DOHH2 (cell line): Measurements from ENCODE around the gene SYT13.

Experiments
- H3F3A ChIP-seq: fragments of 200-600 bp; sonication (generic), shearing (Covaris generic); 2 replicates; pipeline ENCODE4 v1.6.0; 2016; ENCODE audit warnings: antibody characterized with exemption, mild to moderate bottlenecking; ENCODE audit not compliant: control insufficient read depth, insufficient read depth
- H3K27ac ChIP-seq: fragments of 200-600 bp; sonication (generic); 2 replicates; pipeline ENCODE4 v1.5.1; 2014; ENCODE audit warnings: low read depth, mild to moderate bottlenecking, low read length, moderate library complexity
- H3K27me3 ChIP-seq: fragments of 200-600 bp; sonication (generic); 2 replicates; pipeline ENCODE4 v1.6.1; 2014; ENCODE audit warnings: mild to moderate bottlenecking, low read length, mixed read lengths; ENCODE audit not compliant: control insufficient read depth
- H3K36me3 ChIP-seq: fragments of 200-600 bp; sonication (generic); 2 replicates; pipeline ENCODE4 v1.6.1; 2014; ENCODE audit warnings: mild to moderate bottlenecking, low read length, moderate library complexity, mixed read lengths; ENCODE audit not compliant: control insufficient read depth
- H3K4me1 ChIP-seq: fragments of 200-600 bp; sonication (generic); 2 replicates; pipeline ENCODE4 v1.6.1; 2014; ENCODE audit warnings: mild to moderate bottlenecking, low read length, mixed read lengths; ENCODE audit not compliant: control insufficient read depth
- H3K4me2 ChIP-seq: fragments of 200-600 bp; sonication (generic); 2 replicates; pipeline ENCODE4 v1.6.0; 2014; ENCODE audit warnings: mild to moderate bottlenecking, low read length, moderate library complexity
- H3K4me3 ChIP-seq: fragments of 200-600 bp; sonication (generic); 2 replicates; pipeline ENCODE4 v1.5.1; 2014; ENCODE audit warnings: mild to moderate bottlenecking, low read length, mixed read lengths
- H3K79me2 ChIP-seq: fragments of 200-600 bp; sonication (generic); 2 replicates; pipeline ENCODE4 v1.6.1; 2014; ENCODE audit warnings: mild to moderate bottlenecking, low read length, mixed read lengths; ENCODE audit not compliant: control insufficient read depth
- H3K9me2 ChIP-seq: fragments of 200-600 bp; sonication (generic); replicated peaks from 2 replicates; pipeline ENCODE4 v1.6.1; 2014; ENCODE audit warnings: mild to moderate bottlenecking, low read length, mixed read lengths; ENCODE audit not compliant: control insufficient read depth
- H3K9me3 ChIP-seq: fragments of 200-600 bp; sonication (generic); 2 replicates; pipeline ENCODE4 v1.6.1; 2014; ENCODE audit warnings: antibody characterized with exemption, low read length, mixed read lengths; ENCODE audit not compliant: control insufficient read depth, insufficient read depth
- H4K20me1 ChIP-seq: fragments of 200-600 bp; sonication (generic); 2 replicates; pipeline ENCODE4 v1.6.0; 2014; ENCODE audit warnings: low read depth, mild to moderate bottlenecking, antibody characterized with exemption, low read length, moderate library complexity; ENCODE audit not compliant: control insufficient read depth, insufficient read depth
- EZH2phosphoT487 ChIP-seq: fragments of 200-600 bp; sonication (generic); IDR thresholded peaks from 2 replicates; pipeline ENCODE4 v1.6.1; 2017; ENCODE audit warnings: borderline replicate concordance, mild to moderate bottlenecking, antibody characterized with exemption, low read length, moderate library complexity, mixed read lengths
- TF ChIP-seq, protein P1 (sequence below): fragments of 200-600 bp; sonication (generic); IDR thresholded peaks from one replicate; pipeline ENCODE4 v1.5.1; 2014; ENCODE audit warnings: antibody characterized with exemption, mild to moderate bottlenecking, low read depth, low read length; ENCODE audit not compliant: poor library complexity, severe bottlenecking

The SYT13 gene

DNA sequence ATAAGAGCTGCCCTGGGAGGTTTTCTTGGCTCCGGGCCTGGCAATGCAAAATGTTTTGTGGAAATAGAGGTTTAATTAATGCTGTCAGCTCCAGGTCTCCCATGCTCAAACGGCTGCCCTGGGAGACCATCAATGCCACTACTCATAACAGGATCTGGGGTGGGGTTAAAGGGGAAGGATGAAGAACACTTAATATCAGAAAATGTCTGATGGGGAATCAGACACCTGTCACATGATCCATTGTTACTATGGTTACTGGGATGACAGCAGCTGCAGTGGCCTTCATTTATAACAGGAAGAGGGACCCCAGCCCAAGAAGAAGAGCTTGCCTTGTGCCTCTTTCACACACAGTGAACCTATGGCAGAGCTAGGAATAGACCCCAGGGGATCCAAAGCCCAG lies 2.2 kb upstream of the SYT13 start:
- H3K27ac ChIP-seq = no peak overlapping the region
- TF ChIP-seq EZH2phosphoT487 = no peak
- TF ChIP-seq, protein P1, sequence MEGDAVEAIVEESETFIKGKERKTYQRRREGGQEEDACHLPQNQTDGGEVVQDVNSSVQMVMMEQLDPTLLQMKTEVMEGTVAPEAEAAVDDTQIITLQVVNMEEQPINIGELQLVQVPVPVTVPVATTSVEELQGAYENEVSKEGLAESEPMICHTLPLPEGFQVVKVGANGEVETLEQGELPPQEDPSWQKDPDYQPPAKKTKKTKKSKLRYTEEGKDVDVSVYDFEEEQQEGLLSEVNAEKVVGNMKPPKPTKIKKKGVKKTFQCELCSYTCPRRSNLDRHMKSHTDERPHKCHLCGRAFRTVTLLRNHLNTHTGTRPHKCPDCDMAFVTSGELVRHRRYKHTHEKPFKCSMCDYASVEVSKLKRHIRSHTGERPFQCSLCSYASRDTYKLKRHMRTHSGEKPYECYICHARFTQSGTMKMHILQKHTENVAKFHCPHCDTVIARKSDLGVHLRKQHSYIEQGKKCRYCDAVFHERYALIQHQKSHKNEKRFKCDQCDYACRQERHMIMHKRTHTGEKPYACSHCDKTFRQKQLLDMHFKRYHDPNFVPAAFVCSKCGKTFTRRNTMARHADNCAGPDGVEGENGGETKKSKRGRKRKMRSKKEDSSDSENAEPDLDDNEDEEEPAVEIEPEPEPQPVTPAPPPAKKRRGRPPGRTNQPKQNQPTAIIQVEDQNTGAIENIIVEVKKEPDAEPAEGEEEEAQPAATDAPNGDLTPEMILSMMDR = no peak

DNA sequence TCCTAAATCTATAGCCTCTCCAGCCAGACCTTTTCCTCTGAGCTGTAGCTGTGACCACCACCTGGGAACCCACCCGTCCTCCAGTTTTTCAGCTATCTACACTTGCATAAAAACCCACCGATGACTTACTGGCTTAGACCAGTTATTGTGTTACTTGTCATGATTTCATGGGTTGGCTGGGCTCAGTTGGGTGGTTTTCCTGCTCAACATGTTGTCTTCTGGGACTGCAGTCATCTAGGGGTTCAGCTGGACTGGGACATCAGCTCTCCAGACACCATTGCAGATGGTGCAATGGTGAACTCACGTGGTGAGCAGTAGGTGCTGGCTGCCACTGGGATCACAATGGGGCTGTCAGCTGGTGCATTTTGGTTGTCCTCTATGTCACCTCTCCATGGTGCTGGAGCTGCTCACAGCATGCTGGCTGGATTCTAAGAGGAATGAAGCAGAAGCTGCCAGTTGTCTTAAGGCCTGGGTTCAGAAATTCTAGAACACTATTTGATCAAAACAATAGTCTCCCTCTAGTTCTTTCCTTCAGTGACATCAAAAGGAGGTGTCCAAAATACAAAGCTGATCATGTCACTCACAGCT lies 1.3 kb upstream of the SYT13 start:
- Histone ChIP-seq H3K79me2 (no peaks in the 10 kb centered on the region), H3K9me2 (no peaks in the 10 kb centered on the region), H3K4me3 (no peak overlapping the region), H3K27ac (no peak overlapping the region), H3F3A (no peaks in the 10 kb centered on the region), H3K27me3 (peaks cover 39% of the 10 kb centered on the region; the same call in 1 of the 2 replicates), H3K9me3 (no peaks in the 10 kb centered on the region), H3K36me3 (no peaks in the 10 kb centered on the region), H3K4me1 (no peaks in the 10 kb centered on the region), H3K4me2 (no peak overlapping the region), H4K20me1 (no peaks in the 10 kb centered on the region)
- TF ChIP-seq EZH2phosphoT487 = no peak
- TF ChIP-seq, protein P1 = no peak

More for the DNA sequence above, 2.2 kb upstream of the SYT13 start:
- Histone ChIP-seq H4K20me1 (no peaks in the 10 kb centered on the region), H3K36me3 (no peaks in the 10 kb centered on the region), H3K79me2 (no peaks in the 10 kb centered on the region), H3K27me3 (peaks cover 47% of the 10 kb centered on the region; the same call in 1 of the 2 replicates), H3K4me3 (no peak overlapping the region), H3K4me2 (no peak overlapping the region), H3K9me2 (no peaks in the 10 kb centered on the region), H3K9me3 (no peaks in the 10 kb centered on the region), H3F3A (no peaks in the 10 kb centered on the region), H3K4me1 (no peaks in the 10 kb centered on the region)

DNA sequence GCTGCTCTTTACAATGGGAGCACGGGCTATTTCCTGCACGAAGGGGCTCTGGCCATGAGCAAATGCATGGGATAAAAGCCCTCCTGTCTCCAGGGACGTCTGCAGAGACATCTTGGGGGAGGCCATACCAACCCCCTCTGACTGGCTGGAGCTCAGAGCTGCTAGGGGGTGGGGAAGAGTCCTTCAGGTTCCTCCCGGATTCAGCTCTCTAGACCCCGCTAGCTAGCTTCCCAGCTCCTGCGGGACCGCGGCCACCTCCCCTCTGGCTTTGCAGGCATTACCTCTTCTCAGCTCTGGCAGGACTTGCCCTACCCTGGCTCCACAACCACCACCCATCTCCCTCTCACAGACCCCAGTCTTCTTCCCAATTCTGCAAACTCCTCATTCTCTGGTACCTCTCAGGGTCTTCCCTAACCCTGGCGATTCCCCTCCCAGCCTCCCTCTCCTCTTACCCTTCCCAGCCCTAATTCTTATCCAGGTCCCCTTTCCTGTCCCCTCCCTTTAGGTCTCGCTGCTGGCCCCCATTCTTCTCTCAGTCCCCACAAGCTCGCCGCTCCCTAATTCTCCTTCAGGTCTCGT lies 802 bp downstream of the SYT13 start:
- H3K79me2 ChIP-seq = no peaks in the 10 kb centered on the region
- no peaks in the 10 kb centered on the region for H4K20me1 ChIP-seq
- H3K4me3 ChIP-seq = no peak overlapping the region
- H3K9me3 ChIP-seq = no peaks in the 10 kb centered on the region
- H3K4me1 ChIP-seq = no peaks in the 10 kb centered on the region
- H3K9me2 ChIP-seq = no peaks in the 10 kb centered on the region
- peaks cover 37% of the 10 kb centered on the region; the same call in 1 of the 2 replicates for H3K27me3 ChIP-seq
- H3K4me2 ChIP-seq = no peak overlapping the region
- no peaks in the 10 kb centered on the region for H3F3A ChIP-seq
- H3K36me3 ChIP-seq = no peaks in the 10 kb centered on the region
- no peak overlapping the region for H3K27ac ChIP-seq
- TF ChIP-seq EZH2phosphoT487 = no peak
- TF ChIP-seq, protein P1 = no peak
